HuH-7 (cell line): ENCODE measurements around the gene ELANE.
"Not testable (repeated sequence)": the region's sequence is repeated elsewhere in the genome, so short reads cannot be mapped to it uniquely, and the experiment has no call there.

ENCODE experiments used
- DNase-seq: peaks from one replicate; pipeline ENCODE4 v3.0.0; 2011; ENCODE audit warnings: low spot score

The ELANE gene

GRCh38 chr19:842802-843179, 9.3 kb upstream of the ELANE start:
- DNase-seq = not testable (repeated sequence)

DNA sequence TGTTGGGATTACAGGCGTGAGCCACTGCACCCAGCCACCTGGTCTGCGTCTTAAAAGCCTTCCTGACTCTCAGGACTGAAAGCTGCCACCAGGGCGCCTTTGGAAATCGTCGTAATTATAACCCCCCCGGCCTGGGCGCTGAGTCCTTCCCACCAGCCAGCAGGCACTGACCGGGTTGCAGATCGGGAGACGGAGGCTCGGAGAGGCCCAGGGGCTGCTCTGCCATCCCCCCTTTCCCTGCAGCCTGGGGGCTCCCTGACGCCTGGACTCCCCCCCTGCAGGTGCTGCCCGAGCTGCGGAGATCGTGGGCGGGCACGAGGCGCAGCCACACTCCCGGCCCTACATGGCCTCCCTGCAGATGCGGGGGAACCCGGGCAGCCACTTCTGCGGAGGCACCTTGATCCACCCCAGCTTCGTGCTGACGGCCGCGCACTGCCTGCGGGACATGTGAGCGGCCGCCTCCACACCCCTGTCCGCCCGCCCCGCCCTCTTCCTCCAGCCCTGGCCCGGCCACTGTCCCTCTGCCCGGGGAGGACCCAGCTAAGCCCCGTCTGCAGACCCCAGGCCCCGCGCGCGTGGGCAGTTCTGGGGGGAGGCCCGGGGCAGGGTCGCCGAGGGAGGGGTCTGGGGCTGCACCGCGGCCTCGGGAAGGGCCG, 8.8 kb upstream of the ELANE start:
- no peak for DNase-seq

DNA sequence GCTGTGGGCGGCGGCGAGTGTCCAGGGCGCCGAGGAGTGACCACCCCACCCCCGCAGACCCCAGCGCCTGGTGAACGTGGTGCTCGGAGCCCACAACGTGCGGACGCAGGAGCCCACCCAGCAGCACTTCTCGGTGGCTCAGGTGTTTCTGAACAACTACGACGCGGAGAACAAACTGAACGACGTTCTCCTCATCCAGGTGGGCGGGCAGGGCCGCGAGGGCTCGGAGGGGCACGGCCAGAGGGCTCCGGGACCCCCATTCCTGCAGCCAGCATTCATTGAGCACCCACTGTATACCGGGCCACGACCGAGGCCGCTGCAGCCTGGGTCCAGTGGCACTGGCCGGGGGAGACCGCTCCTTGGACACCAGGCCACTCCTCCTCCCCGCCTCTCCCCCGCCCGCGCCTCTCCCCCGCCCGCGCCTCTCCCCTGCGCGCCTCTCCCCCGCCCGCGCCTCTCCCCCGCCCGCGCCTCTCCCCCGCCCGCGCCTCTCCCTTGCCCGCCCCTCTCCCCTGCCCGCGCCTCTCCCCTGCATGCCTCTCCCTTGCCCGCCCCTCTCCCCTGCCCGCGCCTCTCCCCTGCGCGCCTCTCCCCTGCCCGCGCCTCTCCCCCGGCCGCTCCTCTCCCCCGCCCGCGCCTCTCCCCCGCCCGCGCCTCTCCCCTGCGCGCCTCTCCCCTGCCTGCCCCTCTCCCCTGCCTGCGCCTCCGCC, 8.1 kb upstream of the ELANE start:
- no peak for DNase-seq

DNA sequence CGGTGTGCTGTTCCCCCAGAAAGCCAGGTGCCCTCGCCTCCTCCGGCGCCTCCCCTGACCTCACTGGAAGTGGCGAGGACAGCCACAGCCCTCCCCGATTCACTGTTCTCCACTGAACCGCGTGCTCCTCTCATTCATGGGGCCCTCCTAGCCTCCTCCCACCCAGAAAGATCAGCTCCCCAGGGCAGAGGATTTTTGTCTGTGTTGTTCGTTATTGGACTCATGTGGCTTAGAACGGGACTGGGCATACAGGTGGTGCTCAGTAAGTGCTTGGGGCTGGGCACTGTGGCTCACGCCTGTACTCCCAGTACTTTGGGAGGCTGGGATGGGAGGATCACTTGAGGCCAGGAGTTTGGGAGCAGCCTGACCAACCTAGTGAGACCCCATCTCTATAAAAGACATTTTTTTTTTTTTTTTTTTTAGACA, 7.5 kb upstream of the ELANE start:
- no peak for DNase-seq

DNA sequence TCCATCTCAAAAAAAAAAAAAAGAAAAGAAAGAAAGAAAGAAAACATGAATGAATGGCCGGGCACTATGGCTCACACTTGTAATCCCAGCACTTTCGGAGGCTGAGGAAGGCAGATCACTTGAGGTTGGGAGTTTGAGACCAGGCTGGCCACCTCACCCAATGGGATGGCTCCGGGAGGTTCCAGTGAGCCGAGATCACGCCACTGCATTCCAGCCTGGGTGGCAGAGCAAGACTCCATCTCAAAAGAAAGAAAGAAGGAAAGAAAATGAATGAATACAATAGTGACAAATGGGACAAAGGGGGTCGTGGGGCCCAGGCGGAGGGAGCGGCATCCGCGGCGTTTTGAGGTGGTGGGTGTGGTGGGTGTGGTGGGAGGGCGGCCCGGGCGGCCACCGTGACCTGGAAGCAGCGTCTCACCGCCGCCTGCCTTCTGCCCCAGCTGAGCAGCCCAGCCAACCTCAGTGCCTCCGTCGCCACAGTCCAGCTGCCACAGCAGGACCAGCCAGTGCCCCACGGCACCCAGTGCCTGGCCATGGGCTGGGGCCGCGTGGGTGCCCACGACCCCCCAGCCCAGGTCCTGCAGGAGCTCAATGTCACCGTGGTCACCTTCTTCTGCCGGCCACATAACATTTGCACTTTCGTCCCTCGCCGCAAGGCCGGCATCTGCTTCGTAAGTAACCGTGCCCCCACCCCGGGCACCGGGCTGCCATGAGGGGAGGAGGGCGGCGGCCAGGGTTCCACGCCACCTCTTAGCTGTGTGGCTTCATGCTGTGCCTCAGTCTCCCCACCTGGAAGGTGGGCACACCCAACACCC, 6.2 kb upstream of the ELANE start:
- DNase-seq = no peak

- DNase-seq = no peak
Measured at GRCh38 chr19:848386-848921, 3.6 kb upstream of the ELANE start.

DNA sequence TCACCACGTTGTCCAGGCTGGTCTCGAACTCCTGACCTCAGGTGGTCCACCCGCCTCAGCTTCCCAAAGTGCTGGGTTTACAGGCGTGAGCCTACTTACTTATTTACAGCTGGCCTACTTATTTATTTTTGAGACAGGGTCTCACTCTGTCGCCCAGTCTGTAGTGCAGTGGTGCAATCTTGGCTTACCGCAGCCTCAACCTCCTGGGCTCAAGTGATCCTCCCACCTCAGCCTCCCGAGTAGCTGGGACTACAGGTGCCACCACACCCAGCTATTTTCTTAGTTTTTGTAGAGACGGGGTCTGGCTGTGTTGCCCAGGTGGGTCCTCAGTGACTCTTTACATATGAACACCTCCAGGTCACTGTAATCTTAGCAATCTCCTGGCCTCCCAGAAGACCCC, 2.9 kb upstream of the ELANE start:
- DNase-seq = not testable (repeated sequence)

DNA sequence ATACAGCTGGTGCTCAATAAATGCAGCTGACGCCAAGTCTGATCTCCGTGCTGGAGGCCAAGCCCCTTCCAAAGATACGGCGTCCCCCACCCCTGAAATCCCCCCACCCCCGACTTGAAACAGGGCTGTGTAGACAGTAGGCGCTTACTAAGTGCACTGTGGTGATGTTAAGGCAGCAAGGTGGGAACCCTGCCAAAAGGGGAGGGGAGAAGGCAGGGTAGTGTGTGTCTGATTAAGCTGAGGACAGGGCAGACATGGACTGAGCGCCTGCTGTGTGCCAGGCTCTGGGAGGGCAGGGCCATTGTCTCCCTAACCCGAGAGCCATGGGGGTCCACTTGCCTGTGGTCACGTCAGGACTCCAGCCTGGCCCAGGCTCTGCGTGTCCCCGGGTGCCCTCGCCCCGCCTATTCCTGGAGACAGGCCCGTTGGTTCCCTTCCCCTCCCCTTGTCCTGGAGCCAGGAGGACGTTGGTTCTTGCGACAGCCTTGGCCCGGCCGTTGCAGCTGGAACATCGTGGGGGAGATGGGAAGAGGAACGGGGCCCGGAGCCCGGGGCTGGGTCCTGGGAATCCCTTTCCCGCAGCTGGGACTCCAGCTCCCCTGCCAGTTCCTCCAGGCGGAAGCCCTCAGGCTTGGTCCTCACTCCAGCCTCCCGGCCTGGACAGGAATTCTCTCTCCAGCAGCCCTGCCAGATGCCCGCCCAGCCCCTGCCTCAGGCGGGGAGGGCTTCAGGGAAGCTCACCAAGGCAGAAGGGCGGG, 1.7 kb upstream of the ELANE start:
- peak; percentile 75 for DNase-seq

- DNase-seq = no peak
Measured at GRCh38 chr19:850979-851335, 1.1 kb upstream of the ELANE start.

DNA sequence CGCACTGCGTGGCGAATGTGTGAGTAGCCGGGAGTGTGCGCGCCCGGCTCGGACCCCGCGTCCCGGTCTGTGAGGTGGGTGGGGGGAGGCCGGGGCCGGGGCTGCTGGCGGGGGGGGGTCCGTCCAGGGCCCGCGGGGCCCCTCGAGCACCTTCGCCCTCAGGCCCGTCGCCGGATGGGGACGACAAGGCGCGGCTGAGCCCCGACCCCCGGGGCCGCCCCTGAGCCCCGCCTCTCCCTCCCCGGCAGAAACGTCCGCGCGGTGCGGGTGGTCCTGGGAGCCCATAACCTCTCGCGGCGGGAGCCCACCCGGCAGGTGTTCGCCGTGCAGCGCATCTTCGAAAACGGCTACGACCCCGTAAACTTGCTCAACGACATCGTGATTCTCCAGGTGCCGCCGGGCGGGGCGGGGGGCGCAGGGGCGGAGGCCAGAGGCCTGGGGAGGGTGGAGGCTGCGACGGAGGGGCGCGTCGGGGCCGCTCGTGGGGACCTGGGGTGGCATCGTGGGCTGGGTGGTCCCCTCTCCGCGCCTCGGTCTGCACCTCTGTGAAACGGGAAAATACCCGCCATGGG, 997 bp downstream of the ELANE start:
- DNase-seq = no peak

DNA sequence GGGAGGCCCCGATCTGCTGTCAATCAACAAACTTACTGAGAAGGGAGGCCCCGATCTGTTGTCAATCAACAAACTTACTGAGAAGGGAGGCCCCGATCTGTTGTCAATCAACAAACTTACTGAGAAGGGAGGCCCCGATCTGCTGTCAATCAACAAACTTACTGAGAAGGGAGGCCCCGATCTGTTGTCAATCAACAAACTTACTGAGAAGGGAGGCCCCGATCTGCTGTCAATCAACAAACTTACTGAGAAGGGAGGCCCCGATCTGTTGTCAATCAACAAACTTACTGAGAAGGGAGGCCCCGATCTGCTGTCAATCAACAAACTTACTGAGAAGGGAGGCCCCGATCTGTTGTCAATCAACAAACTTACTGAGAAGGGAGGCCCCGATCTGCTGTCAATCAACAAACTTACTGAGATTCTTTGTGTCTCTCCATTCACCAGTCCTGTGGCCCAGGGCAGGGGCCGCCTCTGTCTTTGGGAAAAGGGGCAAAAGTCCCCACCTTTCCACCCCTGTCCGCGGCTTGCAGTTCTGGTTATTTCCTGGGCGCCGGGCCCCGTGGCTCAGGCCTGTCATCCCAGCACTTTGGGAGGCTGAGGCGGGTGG, 1.6 kb downstream of the ELANE start:
- DNase-seq = not testable (repeated sequence)

GRCh38 chr19:854549-854948, 2.4 kb downstream of the ELANE start:
- no peak for DNase-seq

DNA sequence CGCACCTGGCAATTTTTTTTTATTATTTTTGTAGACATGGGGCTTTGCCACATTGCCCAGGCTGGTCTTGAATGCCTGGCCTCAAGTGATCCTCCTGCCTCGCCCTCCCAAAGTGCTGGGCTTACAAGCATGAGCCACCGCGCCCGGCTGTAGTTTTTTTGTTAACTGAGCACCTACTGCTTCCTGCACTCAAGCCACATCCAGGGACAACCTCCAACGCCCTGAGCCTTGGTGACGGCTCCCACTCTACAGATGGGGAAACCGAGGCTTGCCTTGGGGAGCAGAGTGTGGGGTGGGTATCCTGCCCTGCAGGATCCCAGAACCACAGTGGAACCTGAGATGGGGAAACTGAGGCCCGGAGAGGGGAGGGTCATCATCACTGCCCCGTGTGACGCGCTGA, 3.0 kb downstream of the ELANE start:
- DNase-seq = no peak

DNA sequence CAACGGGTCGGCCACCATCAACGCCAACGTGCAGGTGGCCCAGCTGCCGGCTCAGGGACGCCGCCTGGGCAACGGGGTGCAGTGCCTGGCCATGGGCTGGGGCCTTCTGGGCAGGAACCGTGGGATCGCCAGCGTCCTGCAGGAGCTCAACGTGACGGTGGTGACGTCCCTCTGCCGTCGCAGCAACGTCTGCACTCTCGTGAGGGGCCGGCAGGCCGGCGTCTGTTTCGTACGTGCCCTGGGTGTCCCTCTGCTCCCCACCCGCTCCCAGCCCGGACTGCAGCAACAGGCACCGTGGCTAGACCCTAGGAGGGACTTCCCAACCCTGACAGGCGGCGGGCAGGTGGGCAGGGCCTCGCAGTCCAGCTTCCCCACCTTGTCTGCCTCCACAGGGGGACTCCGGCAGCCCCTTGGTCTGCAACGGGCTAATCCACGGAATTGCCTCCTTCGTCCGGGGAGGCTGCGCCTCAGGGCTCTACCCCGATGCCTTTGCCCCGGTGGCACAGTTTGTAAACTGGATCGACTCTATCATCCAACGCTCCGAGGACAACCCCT, 3.5 kb downstream of the ELANE start:
- DNase-seq = no peak

GRCh38 chr19:858284-858683, 6.2 kb downstream of the ELANE start:
- no peak for DNase-seq

DNA sequence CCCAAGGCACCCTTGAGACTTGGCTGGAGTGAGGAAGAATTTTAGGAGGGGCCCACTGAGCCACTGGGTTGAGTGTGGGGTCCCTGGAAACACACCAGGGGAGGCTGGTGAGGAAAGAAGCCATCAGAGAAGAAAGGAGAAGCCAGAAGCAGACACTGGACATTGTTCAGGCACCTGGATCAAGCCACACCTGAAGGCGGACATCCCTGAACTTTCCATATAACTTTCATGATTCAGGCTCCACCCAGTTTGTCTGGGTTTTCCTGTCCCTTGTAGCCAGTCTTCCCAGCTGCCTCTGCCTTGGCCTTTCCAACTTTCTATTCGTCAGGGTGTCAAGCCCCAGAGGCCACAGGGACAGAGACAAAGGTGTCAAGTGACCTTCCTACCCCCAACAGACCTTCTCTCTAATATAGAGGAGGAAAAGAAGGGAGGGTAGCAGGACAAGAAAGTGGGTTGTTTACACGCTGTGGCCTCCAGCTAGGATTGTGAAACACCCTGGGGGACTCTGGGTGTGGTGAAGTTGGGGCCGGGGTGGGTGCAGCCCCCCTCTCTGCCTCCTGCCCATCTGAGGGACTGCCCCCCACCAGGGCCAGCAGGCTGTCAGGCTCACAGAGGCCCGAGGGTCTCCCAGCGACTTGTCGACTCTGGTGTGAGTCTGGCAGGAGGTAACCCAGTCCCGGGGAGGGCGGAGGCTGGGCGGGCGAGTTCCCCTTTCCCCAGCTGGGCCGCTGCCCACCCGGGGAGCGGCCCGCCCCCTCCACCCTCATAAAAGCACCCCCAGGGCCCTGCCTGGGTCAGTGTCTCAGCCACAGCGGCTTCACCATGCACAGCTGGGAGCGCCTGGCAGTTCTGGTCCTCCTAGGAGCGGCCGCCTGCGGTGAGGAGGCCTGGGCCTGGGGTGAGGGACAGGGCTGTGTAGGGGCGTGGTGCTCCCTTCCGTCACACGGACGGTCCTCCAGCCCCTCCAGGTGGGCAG, 7.1 kb downstream of the ELANE start, which contains the start of gene CFD:
TSS of gene CFD (plus strand) at position 797 of the 976 bp plus-strand sequence. CDS start at position 823, 26 bp downstream.
- DNase-seq = peak; percentile 46

GRCh38 chr19:861141-861755, 9.1 kb downstream of the ELANE start:
- DNase-seq = no peak

- peak; percentile 79 for DNase-seq
Measured at GRCh38 chr19:861756-862580, 9.9 kb downstream of the ELANE start.
